Neural progenitor cell (in vitro differentiated cells): ENCODE data around the gene CHAD.

Experiments used
- CTCF ChIP-seq: fragments of 200-600 bp; sonication (generic); IDR thresholded peaks from 2 replicates; pipeline ENCODE4 v1.5.1; 2017; ENCODE audit warnings: antibody characterized with exemption, mild to moderate bottlenecking
- EZH2 ChIP-seq: fragments of 200-600 bp; sonication (generic); IDR thresholded peaks from 2 replicates; pipeline ENCODE4 v1.6.1; 2017; ENCODE audit warnings: antibody characterized with exemption, mild to moderate bottlenecking, moderate library complexity

- TF ChIP-seq EZH2: no peak
- TF ChIP-seq CTCF: no peak
Observed at GRCh38 chr17:50508573-50509460, 40.1 kb upstream of the CHAD start.
